IPS-NIHi7 (cell line): ENCODE measurements around the gene NF1.
"Not testable (repeated sequence)": the region's sequence is repeated elsewhere in the genome, so short reads cannot be mapped to it uniquely, and the experiment has no call there.

Experiments
- DNase-seq: peaks from one replicate; pipeline ENCODE4 v3.0.0; 2012; ENCODE audit warnings: mixed read lengths; ENCODE audit errors: extremely low spot score

Gene NF1

DNA sequence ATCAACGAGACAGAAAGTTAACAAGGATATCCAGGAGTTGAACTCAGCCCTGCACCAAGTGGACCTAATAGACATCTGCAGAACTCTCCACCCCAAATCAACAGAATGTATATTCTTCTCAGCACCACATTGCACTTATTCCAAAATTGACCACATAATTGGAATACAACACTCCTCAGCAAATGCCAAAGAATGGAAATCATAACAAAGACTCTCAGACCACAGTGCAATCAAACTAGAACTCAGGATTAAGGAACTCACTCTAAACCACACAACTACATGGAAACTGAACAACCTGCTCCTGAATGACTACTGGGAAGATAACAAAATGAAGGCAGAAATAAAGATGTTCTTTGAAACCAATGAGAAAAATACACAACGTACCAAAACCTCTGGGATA lies 84.2 kb downstream of the NF1 start:
- not testable (repeated sequence) for DNase-seq

DNA sequence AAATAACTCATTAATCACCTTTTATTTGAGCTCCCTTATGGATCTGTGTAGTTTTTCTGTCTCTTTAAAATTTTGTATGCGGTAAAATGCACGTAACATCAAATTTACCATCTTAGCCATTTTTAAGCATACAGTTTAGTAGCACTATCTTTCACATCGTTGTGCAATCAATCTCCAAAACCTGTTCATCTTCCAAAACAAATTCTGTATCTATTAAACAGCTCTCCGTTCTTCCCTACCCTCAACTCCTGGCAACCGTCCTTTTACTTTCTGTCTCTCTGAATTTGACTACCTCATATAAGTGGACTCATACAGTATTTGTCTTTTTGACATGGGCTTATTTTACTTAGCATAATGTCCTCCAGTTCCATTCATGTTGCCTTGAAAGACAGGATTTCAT lies 100.5 kb downstream of the NF1 start:
- no peak for DNase-seq

DNA sequence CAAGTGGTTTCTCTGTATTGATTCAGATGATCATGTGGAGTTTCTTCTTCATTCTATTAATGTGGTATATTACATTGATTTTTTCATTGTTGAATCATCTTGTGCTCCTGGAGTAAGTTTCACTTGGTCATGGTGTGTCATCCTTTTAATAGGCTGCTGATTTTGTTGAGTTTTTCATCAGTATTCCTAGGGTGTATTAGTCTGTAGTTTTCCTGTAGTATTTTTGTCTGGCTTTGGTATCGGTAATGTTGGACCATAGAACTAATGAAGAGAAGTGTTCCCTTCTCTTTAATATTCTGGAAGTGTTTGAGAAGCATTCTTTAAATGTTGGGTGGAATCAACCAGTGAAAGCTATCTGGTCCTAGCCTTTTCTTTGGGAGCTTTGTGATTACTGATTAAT lies 103.2 kb downstream of the NF1 start:
- DNase-seq = no peak

DNA sequence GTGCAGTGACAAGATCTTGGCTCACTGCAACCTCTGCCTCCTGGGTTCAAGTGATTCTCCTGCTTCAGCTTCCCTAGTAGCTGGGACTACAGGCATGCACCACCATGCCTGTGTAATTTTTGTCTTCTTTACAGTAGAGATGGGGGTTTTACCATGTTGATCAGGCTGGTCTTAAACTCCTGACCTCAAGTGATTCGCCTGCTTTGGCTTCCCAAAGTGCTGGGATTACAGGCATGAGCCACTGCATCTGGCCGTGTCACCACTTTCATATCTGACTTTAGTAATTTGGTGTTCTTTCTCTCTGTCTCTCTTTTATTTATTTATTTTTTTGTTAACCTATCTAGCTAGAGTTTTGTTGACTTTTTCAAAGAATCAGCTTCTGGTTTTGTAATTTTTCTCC lies 103.9 kb downstream of the NF1 start:
- not testable (repeated sequence) for DNase-seq

DNA sequence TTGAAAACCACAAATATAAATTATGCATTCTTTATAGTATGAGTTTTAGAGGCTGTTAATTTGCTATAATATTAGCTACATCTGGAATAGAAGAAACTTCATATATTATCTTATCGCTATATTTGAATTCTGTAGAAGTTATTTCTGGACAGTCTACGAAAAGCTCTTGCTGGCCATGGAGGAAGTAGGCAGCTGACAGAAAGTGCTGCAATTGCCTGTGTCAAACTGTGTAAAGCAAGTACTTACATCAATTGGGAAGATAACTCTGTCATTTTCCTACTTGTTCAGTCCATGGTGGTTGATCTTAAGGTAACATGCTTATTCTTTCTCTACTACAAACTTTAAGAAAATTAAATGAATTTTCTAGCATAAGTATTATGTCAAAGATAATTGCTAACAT lies 105.5 kb downstream of the NF1 start:
- no peak for DNase-seq

DNA sequence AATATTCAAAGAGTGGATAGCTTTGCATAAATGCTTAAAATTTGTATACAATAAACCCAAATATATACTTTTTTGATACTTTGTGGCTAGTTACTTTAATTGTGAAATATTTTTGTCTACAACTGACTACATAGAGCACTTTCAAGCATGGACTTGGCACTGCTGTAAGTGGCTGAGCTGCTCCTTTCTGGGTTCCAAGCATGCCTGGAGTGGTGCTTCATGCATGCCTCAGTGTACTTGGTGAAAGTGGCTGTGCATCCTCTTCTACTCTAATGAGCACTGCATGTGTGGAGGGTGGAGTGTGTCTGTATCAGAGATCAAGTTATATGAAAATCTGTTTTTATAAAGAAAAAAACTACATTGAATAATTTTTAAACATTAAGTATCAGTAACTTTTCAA lies 108.2 kb downstream of the NF1 start:
- no peak for DNase-seq

DNA sequence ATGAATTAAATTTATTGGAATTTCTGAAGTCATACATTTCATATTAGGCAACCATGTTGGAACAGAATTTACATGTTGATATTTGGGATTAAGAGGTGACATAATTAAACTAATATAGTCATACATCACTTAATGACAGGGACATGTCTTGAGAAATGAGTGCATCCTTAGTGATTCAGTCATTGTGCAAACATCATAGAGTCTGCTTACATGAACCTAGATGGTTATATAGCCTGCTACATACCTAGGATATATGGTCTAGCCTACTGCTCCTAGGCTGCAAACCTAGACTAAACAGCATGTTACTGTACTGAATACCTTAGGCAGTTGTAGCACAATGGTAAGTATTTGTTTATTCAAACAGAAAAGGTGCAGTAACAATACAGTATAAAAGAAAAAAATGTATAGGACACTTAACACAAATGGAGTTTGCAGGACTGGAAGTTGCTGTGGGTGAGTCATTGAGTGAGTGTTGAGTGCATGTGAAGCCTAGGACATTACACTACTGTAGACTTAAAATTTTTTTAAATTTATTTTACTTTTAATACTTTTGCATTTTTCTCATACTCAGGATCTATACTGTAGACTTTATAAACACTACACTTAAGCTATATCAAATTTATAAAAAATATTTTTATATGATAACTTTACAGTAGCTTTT lies 116.7 kb downstream of the NF1 start:
- no peak for DNase-seq

DNA sequence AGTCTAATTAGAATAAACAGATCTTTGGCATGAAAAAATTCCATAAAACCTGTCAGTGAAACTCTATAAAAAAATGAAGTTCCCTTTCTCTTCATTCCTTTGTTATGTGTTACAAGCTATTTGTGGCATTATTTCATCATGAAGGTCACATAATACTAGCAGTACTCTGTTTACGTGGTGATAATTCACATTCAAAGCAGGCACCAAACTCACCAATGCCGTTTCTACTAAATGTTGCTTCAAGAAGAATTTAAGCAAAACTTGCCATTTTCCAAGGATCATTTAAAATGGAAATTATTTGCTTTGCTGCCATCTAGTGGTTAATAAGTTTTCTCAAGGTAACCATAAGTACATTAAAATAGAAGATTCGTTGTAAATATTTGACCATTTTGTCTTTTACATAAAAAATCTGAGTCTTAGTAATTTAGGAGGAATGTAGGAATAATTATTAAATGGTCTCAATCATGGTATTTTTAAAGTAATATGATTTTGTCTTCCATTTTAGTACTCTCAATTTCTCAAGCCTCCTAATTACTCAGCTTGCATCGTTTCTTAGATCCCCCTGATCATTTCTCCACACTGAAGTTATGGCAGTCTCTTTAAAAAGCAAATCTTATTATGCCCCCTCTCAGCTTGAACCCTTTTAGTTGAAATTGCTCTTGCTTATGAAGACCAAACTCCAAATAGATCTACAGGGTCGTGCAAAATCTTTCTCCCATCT lies 121.4 kb downstream of the NF1 start:
- DNase-seq = peak; percentile 24

DNA sequence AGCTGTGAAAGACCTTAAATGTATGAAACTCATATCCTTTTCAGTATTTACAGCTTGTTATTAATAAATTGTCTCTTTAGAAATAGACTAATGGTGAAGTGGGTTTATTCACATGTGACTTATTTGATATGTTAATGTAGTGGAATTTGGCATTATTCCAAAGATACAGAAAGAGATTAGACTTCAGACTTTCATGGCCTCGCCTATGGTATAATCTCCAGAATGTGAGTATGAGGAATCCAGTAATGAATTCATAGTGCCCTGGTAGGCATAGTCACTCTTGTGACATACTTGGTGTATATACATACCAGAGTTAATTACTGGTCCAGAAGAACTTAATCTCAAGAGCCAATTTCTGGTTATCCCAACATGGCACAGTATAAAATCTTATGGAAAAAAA lies 129.6 kb downstream of the NF1 start:
- DNase-seq = no peak

DNA sequence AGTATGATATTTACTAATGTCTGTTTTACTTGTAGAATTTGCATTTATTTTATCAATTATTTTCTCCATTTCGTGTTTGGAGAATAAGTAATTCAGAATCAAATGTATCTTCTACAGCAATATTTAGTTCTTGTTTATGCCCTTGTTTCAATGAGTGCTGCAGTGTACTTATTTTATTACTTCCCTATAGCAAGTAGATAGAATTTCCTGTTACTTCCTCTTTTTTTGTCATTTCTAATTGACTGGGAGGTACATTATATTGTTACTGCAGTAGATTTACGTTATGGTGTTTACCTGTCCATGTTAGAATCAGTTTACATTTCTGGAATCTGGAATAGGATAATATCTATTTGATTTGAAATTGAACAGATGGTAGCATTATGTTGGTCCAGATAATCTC lies 131.1 kb downstream of the NF1 start:
- no peak for DNase-seq

DNA sequence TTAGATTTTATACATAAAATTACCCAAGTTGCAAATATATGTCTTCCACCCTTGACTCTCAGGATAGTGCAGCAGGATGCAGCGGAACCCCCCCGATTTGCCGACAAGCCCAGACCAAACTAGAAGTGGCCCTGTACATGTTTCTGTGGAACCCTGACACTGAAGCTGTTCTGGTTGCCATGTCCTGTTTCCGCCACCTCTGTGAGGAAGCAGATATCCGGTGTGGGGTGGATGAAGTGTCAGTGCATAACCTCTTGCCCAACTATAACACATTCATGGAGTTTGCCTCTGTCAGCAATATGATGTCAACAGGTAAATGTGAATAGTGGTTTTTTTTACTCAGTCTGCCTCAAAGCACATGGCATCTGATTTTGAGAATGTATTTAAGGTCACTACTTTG lies 131.6 kb downstream of the NF1 start:
- no peak for DNase-seq

DNA sequence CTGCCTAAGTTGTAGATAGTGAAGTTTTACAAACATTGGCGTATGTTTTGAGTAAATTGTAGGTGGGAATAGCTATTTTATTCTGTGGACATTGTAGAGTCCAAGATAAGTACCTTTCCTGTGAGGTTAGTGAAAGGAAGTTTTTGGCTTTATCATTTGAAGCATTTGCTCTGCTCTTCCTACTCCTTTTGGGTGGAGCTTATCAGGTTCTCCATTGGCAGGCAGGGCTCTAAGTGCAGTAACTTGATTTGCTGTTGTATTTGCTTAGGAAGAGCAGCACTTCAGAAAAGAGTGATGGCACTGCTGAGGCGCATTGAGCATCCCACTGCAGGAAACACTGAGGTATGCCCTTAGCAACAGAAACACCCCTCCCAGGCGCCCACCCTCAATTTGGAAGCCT lies 132.2 kb downstream of the NF1 start:
- DNase-seq = no peak

DNA sequence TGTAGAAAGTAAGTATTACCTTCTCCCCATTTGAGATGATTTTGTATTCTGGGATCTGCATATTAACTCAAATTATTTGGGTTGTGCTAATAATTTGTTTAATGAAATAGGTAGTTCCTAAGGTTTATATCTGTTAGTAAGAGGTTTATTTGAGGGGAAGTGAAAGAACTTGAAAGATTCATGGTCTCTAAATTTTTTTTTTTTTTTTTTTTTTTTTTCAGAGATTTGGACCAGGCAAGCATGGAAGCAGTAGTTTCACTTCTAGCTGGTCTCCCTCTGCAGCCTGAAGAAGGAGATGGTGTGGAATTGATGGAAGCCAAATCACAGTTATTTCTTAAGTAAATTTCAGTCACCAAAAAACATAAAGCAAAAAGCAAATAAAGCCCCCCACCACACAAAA lies 137.1 kb downstream of the NF1 start:
- DNase-seq = no peak

DNA sequence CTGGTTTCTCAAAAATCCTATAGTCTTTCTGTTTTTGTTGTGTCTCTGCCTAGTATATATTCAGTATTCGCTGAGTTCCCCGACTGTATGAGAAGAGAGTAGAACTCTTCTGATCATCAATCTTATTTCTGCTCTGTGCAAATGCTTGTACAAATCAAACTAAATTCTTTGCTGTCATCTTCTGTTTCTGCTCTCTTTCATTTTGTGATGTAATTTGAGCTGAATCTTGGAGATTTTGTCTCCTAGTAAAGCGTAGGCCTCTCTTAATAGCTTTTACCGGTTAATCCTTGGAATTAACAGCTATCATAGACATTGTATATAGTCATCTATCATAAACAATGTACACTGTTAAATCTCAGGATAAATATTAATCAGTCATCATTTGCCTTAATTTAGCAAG lies 140.3 kb downstream of the NF1 start:
- DNase-seq = no peak

DNA sequence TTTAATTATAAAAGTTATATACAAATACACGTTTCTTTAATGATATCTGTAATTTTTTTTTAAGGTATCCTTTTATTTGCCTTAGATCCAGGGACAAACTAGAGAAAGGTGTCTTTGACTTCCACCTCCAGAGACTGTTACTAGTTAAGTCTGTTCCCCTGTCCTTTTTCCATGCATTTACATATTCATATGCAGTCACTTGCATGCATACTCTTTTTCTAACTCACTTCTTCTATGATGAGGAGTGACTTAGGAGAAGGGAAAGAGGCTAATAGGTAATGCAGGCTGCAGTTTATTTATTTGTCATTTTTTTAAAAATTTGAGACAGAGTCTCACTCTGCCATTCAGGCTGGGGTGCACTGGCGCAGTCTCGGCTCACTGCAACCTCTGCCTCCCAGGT lies 141.4 kb downstream of the NF1 start:
- no peak for DNase-seq

DNA sequence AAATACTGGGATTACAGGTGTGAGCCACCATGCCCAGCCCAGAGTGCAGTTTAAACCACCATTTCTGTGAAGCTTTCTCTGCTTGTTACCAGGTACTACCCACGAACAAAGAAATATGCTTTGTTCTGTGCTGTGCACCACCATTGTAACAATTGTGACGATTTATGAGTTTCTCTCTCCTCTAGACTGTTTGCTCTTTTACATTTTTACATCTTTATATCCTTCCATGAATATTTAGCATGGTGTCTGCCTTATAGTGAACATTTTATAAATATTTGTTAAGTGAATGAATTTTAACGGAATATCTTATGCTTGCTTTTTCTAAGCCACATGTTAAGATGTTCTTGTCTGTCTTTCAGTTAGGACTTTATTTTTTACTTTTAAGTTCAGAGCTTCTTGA lies 141.9 kb downstream of the NF1 start:
- DNase-seq = no peak

DNA sequence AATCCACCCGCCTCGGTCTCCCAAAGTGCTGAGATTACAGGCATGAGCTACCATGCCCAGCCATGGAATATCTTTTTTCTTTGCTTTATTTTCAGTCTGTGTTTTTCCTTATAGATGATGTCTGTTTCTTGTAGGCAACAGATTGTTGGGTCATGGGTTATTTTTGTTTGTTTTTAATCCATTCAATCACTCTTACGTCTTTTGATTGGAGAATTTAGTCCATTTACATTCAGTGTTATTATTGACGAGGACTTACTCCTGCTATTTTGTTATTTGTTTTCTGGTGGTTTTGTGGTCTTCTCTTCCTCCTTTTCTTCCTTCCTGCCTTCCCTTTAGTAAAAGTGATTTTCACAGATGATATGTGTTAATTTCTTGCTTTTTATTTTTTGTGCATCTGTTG lies 146.3 kb downstream of the NF1 start:
- no peak for DNase-seq

DNA sequence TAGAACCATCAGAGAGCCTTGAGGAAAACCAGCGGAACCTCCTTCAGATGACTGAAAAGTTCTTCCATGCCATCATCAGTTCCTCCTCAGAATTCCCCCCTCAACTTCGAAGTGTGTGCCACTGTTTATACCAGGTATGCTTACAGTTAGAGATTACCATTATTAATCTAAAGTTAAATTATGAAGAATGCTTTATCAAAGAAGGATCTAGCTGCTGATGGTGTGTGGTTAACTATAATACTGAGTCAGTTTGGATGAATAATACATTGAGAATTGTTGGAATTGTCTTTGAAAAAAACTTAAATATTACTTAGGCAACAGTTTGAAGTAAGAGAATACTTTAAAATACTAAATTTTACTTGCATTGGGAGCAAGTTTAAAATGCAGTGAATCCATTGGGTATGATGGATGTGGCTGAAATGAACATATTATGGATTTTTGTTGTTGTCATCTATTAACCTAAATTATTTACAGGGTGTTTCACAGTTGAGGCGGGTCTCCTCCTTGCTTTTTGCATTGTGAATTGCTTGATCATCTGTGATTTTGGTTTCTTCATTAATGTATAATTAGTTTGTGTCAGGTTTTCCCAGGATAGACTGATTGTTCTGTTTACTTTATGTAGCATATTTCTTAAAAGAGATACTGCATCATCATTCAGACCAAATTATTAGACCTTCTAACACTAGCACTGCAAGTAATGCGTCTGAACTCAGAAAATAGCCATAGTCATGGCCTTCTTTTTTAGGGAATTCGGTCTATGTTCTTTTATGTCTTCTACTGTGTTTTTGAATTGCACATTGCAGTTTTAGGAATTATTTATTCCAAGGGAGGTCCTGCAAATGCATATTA lies 154.4 kb downstream of the NF1 start:
- DNase-seq = no peak

DNA sequence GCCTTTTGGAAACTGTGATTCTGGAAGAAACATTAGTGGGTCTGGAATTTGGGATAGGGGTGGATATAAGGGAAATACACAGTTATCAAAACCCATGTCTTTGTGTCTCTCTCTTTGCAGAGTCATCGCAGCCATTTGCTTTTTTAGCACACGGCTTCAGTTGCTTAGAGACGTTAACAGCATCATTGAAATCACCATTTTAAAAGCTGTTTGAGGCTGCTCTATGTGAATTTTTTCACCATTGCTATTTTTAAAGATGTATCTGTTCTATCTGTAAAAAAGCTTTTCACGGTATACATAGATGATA lies 155.0 kb downstream of the NF1 start:
- no peak for DNase-seq

DNA sequence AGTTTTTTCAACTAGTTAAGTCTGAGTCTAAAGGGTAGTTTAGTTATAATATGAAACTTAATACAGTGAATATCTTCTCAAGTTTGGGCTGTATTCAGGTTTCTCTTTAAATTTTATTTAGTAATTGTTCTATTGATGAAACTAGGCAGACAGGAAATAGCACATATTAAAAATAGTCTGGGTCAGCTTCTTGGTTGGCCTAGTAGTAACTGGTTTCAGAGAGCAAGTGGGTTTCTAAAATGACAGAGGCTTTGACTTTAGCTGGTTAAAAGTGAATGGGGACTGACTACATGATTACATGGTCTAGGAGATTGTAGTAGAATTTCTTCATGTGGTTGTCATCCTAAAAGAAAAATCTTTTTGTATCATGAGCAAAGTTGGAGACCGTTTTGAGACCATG lies 155.5 kb downstream of the NF1 start:
- DNase-seq = no peak

DNA sequence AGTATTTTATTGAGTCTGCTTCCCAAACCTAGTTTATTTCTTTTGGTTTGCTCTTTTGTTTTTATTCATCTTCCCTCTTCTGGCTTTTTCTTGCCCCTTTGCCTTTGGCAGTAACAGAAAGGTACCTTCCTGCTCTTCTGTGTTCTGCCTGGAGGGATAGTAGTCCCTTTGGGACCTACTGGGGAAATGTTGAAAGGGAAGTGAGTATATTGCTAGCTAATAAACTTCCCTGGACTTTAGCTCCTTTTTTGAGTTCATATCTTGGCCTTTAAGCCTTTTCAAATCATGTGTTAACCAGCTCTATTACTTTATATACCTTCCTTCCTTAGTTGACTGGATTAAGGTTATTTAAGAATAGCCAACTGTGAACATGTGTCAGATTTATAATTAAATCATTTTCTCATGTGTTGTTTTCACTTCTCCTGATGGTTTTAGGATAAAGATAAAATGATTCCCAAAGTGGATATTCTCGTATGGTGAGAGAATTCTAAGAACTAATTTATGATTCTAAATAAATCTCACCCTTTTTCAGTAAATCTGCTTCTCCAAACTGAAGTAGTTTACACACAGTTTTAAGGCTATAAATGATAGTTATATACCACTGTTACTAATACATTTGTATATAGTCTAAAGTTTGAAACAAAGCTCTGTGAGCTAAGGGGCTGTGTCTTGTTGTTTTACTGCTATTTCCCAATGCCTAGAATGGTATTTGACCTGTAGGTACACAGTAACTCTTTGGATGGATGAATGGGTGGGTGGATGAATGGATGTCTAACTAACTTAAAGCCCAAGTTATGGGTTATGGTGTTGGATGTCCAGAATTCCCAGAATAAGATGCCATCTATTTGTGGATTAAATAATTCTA lies 156.6 kb downstream of the NF1 start:
- DNase-seq = no peak

DNA sequence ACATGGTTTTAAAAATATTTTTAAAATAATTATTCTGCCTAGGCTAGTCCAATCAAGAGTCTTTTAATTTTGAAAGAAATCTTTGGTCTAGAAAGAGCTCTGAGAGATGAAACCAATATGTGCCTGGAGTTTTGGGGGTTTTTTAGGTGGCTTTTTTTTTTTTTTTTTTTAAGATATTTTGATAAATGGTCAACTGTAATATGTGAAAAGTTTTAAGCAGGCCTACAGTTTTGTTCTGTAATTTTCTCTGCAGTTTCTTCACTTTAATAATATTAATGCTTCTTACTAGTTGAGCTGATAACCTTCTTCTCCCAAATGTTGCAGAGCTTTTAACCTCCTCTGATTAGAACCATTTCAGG lies 157.2 kb downstream of the NF1 start:
- DNase-seq = no peak
